Measurements from ENCODE around the gene RAB11FIP4. TPM values are rescaled to one million over a fixed set of nuclear protein-coding genes. Genes with fewer than 3 reads are reported as not detected.

RAB11FIP4 gene
- total and polyA plus RNA-seq, 2 of the 8 experiments (the other 6 are each of a cell fraction or from before 2014, with no cell fraction given), result 21.7 to 53.2 TPM

GRCh38 chr17:31366088-31366487 is 25.4 kb upstream of the RAB11FIP4 start:
- Histone ChIP-seq H3K23me2 (ENCODE audit: low read depth, low read length) (no peaks in the 10 kb centered on the region), H2AFZ (ENCODE audit: low read length) (no peak overlapping the region), H2BK120ac (replicated peaks; ENCODE audit: low read depth, low read length) (no peak overlapping the region), H3K79me2 (ENCODE audit: control insufficient read depth in 1 of 2, insufficient read depth in 2 of 2, low read length in 2 of 2) (no peaks in the 10 kb centered on the region), H2BK5ac (ENCODE audit: low read depth, low read length) (no peak overlapping the region), H3K18ac (ENCODE audit: extremely low read depth, low read length) (no peak overlapping the region), H3K4ac (replicated peaks; ENCODE audit: insufficient read length, low read depth, low read length) (no peak overlapping the region), H3K4me2 (ENCODE audit: insufficient read depth in 1 of 2, low read depth in 2 of 2, low read length in 2 of 2) (no peak overlapping the region), H3K56ac (replicated peaks; ENCODE audit: insufficient read length, low read depth, low read length) (no peak overlapping the region), H4K5ac (ENCODE audit: insufficient read length, low read depth, low read length) (no peak overlapping the region), H2BK12ac (ENCODE audit: low read depth, low read length) (no peak overlapping the region), H3K4me3 (ENCODE audit: extremely low read depth in 1 of 4, insufficient read depth in 2 of 4, low read depth in 3 of 4, low read length in 4 of 4) (no peak overlapping the region), H3K79me1 (ENCODE audit: low read depth, low read length) (no peaks in the 10 kb centered on the region), H3K14ac (ENCODE audit: insufficient read length) (no peak overlapping the region), H3K4me1 (replicated peaks in 1 of 4; ENCODE audit: control insufficient read depth in 3 of 4, insufficient read depth in 4 of 4, low read length in 3 of 4) (no peaks in the 10 kb centered on the region), H4K20me1 (replicated peaks in 1 of 2; ENCODE audit: control insufficient read depth in 1 of 2, insufficient read depth in 2 of 2, low read length in 2 of 2) (no peaks in the 10 kb centered on the region), H3K27me3 (replicated peaks in 1 of 4; ENCODE audit: control insufficient read depth in 3 of 4, extremely low read depth in 1 of 4, insufficient read depth in 3 of 4, low read length in 3 of 4) (no peaks in the 10 kb centered on the region), H3K36me3 (ENCODE audit: control insufficient read depth in 2 of 4, insufficient read depth in 4 of 4, low read length in 3 of 4) (no peaks in the 10 kb centered on the region; a peak in 2 of 8 replicates), H2BK20ac (ENCODE audit: low read length) (no peak overlapping the region), H2BK15ac (ENCODE audit: low read length) (no peak overlapping the region), H3K27ac (ENCODE audit: low read depth, low read length) (no peak overlapping the region), H2AK5ac (ENCODE audit: low read depth, low read length) (no peak overlapping the region), H3K9ac (replicated peaks in 1 of 4; ENCODE audit: extremely low read depth in 1 of 4, low read depth in 3 of 4, low read length in 3 of 4) (no peak overlapping the region), H3K9me3 (ENCODE audit: insufficient read depth in 2 of 2, low read depth in 1 of 2, low read length in 1 of 2) (no peaks in the 10 kb centered on the region), H3K23ac (ENCODE audit: insufficient read length) (no peak overlapping the region), H4K91ac (replicated peaks; ENCODE audit: insufficient read length, low read length) (no peak overlapping the region), H4K8ac (ENCODE audit: extremely low read depth, insufficient read depth, low read length) (no peak overlapping the region)
- POLR2A ChIA-PET (ENCODE audit: partially characterized antibody), result interaction anchor here (1.2 kb wide), 1 partner anchor 12 kb away, joined by 3 read pairs; no protein-coding TSS in a partner anchor
- DNase-seq (ENCODE audit: low read depth in 1 of 2, low spot score in 2 of 2) (no peak), FAIRE-seq (no peak)
- 94% methylated on average over 4 of the region's 4 CpGs; no CpG with 5 or more reads in 1 of the 2 experiments for WGBS, 2 experiments (ENCODE audit: extremely low coverage in 1 of 2, insufficient coverage in 1 of 2, insufficient read length in 1 of 2, insufficient replicate concordance in 2 of 2, low coverage in 1 of 2, low lambda C conversion rate in 2 of 2, missing lambda C conversion rate in 1 of 2)
- CTCF ChIA-PET (ENCODE audit: partially characterized antibody), result interaction anchor here (0.5 to 0.7 kb wide), 3 partner anchors 10 to 1055 kb away, joined by 3 read pairs; no protein-coding TSS in a partner anchor
- TF ChIP-seq CHD2 (IDR thresholded peaks at IDR 0.05; ENCODE audit: low read length) (no peak), BACH1 (IDR thresholded peaks at IDR 0.05; ENCODE audit: low read length) (no peak), MAFK (IDR thresholded peaks at IDR 0.05; ENCODE audit: low read depth, low read length) (no peak), HDAC2 (IDR thresholded peaks at IDR 0.05; ENCODE audit: borderline replicate concordance in 1 of 2, low read depth in 2 of 2, low read length in 2 of 2) (no peak), ASH2L (IDR thresholded peaks at IDR 0.05; ENCODE audit: low read length) (no peak), SP4 (IDR thresholded peaks at IDR 0.05; ENCODE audit: low read length) (no peak), GTF2F1 (IDR thresholded peaks at IDR 0.05; ENCODE audit: borderline replicate concordance, low read depth, low read length) (no peak), RXRA (IDR thresholded peaks at IDR 0.05; ENCODE audit: insufficient read depth, low read depth, low read length) (no peak), SP1 (IDR thresholded peaks at IDR 0.05; ENCODE audit: low read depth, low read length) (no peak), GABPA (IDR thresholded peaks at IDR 0.05; ENCODE audit: borderline replicate concordance, insufficient read depth, low read length) (no peak)
- TF ChIP-seq, protein P1, sequence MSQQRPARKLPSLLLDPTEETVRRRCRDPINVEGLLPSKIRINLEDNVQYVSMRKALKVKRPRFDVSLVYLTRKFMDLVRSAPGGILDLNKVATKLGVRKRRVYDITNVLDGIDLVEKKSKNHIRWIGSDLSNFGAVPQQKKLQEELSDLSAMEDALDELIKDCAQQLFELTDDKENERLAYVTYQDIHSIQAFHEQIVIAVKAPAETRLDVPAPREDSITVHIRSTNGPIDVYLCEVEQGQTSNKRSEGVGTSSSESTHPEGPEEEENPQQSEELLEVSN (IDR thresholded peaks at IDR 0.05), result no peak
- TF ChIP-seq, protein P2, sequence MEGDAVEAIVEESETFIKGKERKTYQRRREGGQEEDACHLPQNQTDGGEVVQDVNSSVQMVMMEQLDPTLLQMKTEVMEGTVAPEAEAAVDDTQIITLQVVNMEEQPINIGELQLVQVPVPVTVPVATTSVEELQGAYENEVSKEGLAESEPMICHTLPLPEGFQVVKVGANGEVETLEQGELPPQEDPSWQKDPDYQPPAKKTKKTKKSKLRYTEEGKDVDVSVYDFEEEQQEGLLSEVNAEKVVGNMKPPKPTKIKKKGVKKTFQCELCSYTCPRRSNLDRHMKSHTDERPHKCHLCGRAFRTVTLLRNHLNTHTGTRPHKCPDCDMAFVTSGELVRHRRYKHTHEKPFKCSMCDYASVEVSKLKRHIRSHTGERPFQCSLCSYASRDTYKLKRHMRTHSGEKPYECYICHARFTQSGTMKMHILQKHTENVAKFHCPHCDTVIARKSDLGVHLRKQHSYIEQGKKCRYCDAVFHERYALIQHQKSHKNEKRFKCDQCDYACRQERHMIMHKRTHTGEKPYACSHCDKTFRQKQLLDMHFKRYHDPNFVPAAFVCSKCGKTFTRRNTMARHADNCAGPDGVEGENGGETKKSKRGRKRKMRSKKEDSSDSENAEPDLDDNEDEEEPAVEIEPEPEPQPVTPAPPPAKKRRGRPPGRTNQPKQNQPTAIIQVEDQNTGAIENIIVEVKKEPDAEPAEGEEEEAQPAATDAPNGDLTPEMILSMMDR (IDR thresholded peaks at IDR 0.05; ENCODE audit: control extremely low read depth in 1 of 3, insufficient read depth in 1 of 3, low read depth in 1 of 3, low read length in 3 of 3), result no peak
